ENCODE results near the gene SOX9.

Gene SOX9

GRCh38 chr17:72134608-72135394 is 14.0 kb downstream of the SOX9 start:
- TF ChIP-seq CREB1 (IDR thresholded peaks at IDR 0.05; ENCODE audit: low read depth) = no peak
- no peak for TF ChIP-seq MAX (IDR thresholded peaks at IDR 0.05)
- TF ChIP-seq TAF1 (IDR thresholded peaks at IDR 0.05; ENCODE audit: low read depth) = no peak
- no peak for TF ChIP-seq CEBPB (IDR thresholded peaks at IDR 0.05)
- TF ChIP-seq REST (IDR thresholded peaks at IDR 0.05; ENCODE audit: low read depth) = no peak
- no peak for TF ChIP-seq FOXM1 (IDR thresholded peaks at IDR 0.05; ENCODE audit: borderline replicate concordance, low read depth)
- TF ChIP-seq EGR1 (IDR thresholded peaks at IDR 0.05) = no peak
- no peak for TF ChIP-seq RAD21 (IDR thresholded peaks at IDR 0.05; ENCODE audit: low read depth)
- TF ChIP-seq YY1 (IDR thresholded peaks at IDR 0.05; ENCODE audit: low read depth) = no peak
- no peak for TF ChIP-seq EP300 (IDR thresholded peaks at IDR 0.05; ENCODE audit: borderline replicate concordance)
- no peak for TF ChIP-seq TCF12 (IDR thresholded peaks at IDR 0.05; ENCODE audit: low read depth)
- no peak for TF ChIP-seq ZBTB7A (IDR thresholded peaks at IDR 0.05; ENCODE audit: low read depth)
- TF ChIP-seq USF1 (IDR thresholded peaks at IDR 0.05) = no peak
- no peak for TF ChIP-seq TEAD4 (IDR thresholded peaks at IDR 0.05)

- TF ChIP-seq REST (IDR thresholded peaks at IDR 0.05; ENCODE audit: low read depth) (no peak), TAF1 (IDR thresholded peaks at IDR 0.05; ENCODE audit: low read depth) (no peak), CREB1 (IDR thresholded peaks at IDR 0.05; ENCODE audit: low read depth) (no peak), TEAD4 (IDR thresholded peaks at IDR 0.05) (no peak), EP300 (IDR thresholded peaks at IDR 0.05; ENCODE audit: borderline replicate concordance) (no peak), YY1 (IDR thresholded peaks at IDR 0.05; ENCODE audit: low read depth) (no peak), EGR1 (IDR thresholded peaks at IDR 0.05) (no peak), CEBPB (IDR thresholded peaks at IDR 0.05) (no peak), MAX (IDR thresholded peaks at IDR 0.05) (no peak)
Measured at GRCh38 chr17:72135546-72136325, 14.9 kb downstream of the SOX9 start.

GRCh38 chr17:72136692-72137091 is 15.9 kb downstream of the SOX9 start:
- TF ChIP-seq NFIC (IDR thresholded peaks at IDR 0.05) (peak; percentile 59), MAX (IDR thresholded peaks at IDR 0.05) (no peak)

- TF ChIP-seq REST (IDR thresholded peaks at IDR 0.05; ENCODE audit: low read depth) = no peak
- no peak for TF ChIP-seq TCF12 (IDR thresholded peaks at IDR 0.05; ENCODE audit: low read depth)
- no peak for TF ChIP-seq TAF1 (IDR thresholded peaks at IDR 0.05; ENCODE audit: low read depth)
- TF ChIP-seq TEAD4 (IDR thresholded peaks at IDR 0.05) = no peak
- TF ChIP-seq YY1 (IDR thresholded peaks at IDR 0.05; ENCODE audit: low read depth) = no peak
- no peak for TF ChIP-seq NFIC (IDR thresholded peaks at IDR 0.05)
- TF ChIP-seq ZBTB7A (IDR thresholded peaks at IDR 0.05; ENCODE audit: low read depth) = no peak
- TF ChIP-seq MAX (IDR thresholded peaks at IDR 0.05) = no peak
- no peak for TF ChIP-seq USF1 (IDR thresholded peaks at IDR 0.05)
- TF ChIP-seq RAD21 (IDR thresholded peaks at IDR 0.05; ENCODE audit: low read depth) = no peak
- no peak for TF ChIP-seq EGR1 (IDR thresholded peaks at IDR 0.05)
- TF ChIP-seq FOXM1 (IDR thresholded peaks at IDR 0.05; ENCODE audit: borderline replicate concordance, low read depth) = no peak
- no peak for TF ChIP-seq CEBPB (IDR thresholded peaks at IDR 0.05)
- no peak for TF ChIP-seq CREB1 (IDR thresholded peaks at IDR 0.05; ENCODE audit: low read depth)
- no peak for TF ChIP-seq EP300 (IDR thresholded peaks at IDR 0.05; ENCODE audit: borderline replicate concordance)
Measured at GRCh38 chr17:72137161-72137560, 16.3 kb downstream of the SOX9 start.
